ENCODE data around the gene ZSCAN9. TPM values are rescaled to one million over a fixed set of nuclear protein-coding genes. Genes with fewer than 3 reads are reported as not detected.

The ZSCAN9 gene
- total and polyA plus RNA-seq, 2 of the 13 experiments (the other 11 are each of a cell fraction or from before 2014, with no cell fraction given), result 14.6 to 17.8 TPM

DNA sequence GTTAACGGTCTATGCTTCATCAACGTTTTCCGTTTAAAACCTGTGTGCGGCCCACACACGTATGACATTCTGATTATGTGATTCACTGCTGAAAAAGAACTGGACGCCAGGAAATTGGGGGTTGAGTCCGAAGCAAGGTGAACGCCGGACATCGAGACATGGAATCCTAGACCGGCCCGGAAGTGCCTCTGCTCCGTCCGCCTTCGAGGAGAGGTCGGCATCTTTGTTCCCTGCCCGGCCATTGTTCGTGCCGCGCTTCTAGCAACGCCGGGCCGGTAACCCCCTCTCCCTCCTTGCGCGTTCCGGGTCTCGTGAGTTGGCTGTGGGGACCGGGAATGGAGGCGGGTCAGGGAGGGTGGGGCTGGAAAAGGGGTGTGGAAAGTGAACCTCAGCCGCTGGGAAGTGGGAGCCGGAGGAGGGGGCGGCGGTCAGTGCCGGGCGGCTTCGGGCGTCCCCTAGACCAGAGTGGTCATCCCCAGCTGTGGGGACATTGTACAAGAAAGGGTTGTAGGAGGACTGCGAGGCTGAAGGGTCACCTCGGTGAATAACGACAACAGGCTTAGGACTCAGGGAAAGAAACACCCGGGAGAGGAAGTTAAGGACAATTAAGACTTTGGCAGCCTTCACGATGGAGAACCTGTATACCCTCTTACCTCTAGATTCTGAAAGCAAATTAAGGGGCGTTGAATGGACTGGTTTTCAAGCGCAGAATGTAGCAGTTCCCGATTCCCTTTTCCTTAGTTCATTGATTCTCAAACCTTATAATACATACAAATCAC, at the start of gene ZSCAN9 (continued):
- TF ChIP-seq, protein P1, sequence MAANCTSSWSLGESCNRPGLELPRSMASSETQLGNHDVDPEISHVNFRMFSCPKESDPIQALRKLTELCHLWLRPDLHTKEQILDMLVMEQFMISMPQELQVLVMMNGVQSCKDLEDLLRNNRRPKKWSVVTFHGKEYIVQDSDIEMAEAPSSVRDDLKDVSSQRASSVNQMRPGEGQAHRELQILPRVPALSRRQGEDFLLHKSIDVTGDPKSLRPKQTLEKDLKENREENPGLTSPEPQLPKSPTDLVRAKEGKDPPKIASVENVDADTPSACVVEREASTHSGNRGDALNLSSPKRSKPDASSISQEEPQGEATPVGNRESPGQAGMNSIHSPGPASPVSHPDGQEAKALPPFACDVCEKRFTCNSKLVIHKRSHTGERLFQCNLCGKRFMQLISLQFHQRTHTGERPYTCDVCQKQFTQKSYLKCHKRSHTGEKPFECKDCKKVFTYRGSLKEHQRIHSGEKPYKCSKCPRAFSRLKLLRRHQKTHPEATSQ (CRISPR knock-in tag; IDR thresholded peaks at IDR 0.05; ENCODE audit: borderline replicate concordance), result peak; percentile 87; the same call in 1 of the 2 replicates
- TF ChIP-seq ELF1 (CRISPR knock-in tag; IDR thresholded peaks at IDR 0.05) (peak; percentile 95), SMC3 (IDR thresholded peaks at IDR 0.05; ENCODE audit: low read length) (peak; percentile 19; the same call in 1 of the 2 replicates), ZNF792 (CRISPR knock-in tag; IDR thresholded peaks at IDR 0.05) (peak; percentile 91), ZNF644 (CRISPR knock-in tag; IDR thresholded peaks at IDR 0.05; ENCODE audit: low read depth) (peak; percentile 63; the same call in 1 of the 2 replicates), SNAPC2 (CRISPR knock-in tag; IDR thresholded peaks at IDR 0.05) (peak; percentile 77; the same call in 1 of the 2 replicates), ZNF510 (CRISPR knock-in tag; IDR thresholded peaks at IDR 0.05; ENCODE audit: low read depth) (0 out of 2 replicates have a peak, but pooled peaks have one; percentile 48), NCOA5 (CRISPR knock-in tag; IDR thresholded peaks at IDR 0.05) (no peak), FOSL1 (CRISPR knock-in tag; IDR thresholded peaks at IDR 0.05; ENCODE audit: borderline replicate concordance) (no peak), ATF1 (CRISPR knock-in tag; IDR thresholded peaks at IDR 0.05) (0 out of 2 replicates have a peak, but pooled peaks have one; percentile 32), CEBPG (CRISPR knock-in tag; IDR thresholded peaks at IDR 0.05) (0 out of 2 replicates have a peak, but pooled peaks have one; percentile 35)
- TF ChIP-seq, protein P2, sequence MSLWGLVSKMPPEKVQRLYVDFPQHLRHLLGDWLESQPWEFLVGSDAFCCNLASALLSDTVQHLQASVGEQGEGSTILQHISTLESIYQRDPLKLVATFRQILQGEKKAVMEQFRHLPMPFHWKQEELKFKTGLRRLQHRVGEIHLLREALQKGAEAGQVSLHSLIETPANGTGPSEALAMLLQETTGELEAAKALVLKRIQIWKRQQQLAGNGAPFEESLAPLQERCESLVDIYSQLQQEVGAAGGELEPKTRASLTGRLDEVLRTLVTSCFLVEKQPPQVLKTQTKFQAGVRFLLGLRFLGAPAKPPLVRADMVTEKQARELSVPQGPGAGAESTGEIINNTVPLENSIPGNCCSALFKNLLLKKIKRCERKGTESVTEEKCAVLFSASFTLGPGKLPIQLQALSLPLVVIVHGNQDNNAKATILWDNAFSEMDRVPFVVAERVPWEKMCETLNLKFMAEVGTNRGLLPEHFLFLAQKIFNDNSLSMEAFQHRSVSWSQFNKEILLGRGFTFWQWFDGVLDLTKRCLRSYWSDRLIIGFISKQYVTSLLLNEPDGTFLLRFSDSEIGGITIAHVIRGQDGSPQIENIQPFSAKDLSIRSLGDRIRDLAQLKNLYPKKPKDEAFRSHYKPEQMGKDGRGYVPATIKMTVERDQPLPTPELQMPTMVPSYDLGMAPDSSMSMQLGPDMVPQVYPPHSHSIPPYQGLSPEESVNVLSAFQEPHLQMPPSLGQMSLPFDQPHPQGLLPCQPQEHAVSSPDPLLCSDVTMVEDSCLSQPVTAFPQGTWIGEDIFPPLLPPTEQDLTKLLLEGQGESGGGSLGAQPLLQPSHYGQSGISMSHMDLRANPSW (CRISPR knock-in tag; IDR thresholded peaks at IDR 0.05; ENCODE audit: borderline replicate concordance), result no peak
- TF ChIP-seq, protein P3, sequence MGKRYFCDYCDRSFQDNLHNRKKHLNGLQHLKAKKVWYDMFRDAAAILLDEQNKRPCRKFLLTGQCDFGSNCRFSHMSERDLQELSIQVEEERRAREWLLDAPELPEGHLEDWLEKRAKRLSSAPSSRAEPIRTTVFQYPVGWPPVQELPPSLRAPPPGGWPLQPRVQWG (CRISPR knock-in tag; IDR thresholded peaks at IDR 0.05; ENCODE audit: borderline replicate concordance, low read depth), result no peak
- TF ChIP-seq, protein P4, sequence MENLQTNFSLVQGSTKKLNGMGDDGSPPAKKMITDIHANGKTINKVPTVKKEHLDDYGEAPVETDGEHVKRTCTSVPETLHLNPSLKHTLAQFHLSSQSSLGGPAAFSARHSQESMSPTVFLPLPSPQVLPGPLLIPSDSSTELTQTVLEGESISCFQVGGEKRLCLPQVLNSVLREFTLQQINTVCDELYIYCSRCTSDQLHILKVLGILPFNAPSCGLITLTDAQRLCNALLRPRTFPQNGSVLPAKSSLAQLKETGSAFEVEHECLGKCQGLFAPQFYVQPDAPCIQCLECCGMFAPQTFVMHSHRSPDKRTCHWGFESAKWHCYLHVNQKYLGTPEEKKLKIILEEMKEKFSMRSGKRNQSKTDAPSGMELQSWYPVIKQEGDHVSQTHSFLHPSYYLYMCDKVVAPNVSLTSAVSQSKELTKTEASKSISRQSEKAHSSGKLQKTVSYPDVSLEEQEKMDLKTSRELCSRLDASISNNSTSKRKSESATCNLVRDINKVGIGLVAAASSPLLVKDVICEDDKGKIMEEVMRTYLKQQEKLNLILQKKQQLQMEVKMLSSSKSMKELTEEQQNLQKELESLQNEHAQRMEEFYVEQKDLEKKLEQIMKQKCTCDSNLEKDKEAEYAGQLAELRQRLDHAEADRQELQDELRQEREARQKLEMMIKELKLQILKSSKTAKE (CRISPR knock-in tag; IDR thresholded peaks at IDR 0.05; ENCODE audit: borderline replicate concordance), result no peak
- TF ChIP-seq, protein P5, sequence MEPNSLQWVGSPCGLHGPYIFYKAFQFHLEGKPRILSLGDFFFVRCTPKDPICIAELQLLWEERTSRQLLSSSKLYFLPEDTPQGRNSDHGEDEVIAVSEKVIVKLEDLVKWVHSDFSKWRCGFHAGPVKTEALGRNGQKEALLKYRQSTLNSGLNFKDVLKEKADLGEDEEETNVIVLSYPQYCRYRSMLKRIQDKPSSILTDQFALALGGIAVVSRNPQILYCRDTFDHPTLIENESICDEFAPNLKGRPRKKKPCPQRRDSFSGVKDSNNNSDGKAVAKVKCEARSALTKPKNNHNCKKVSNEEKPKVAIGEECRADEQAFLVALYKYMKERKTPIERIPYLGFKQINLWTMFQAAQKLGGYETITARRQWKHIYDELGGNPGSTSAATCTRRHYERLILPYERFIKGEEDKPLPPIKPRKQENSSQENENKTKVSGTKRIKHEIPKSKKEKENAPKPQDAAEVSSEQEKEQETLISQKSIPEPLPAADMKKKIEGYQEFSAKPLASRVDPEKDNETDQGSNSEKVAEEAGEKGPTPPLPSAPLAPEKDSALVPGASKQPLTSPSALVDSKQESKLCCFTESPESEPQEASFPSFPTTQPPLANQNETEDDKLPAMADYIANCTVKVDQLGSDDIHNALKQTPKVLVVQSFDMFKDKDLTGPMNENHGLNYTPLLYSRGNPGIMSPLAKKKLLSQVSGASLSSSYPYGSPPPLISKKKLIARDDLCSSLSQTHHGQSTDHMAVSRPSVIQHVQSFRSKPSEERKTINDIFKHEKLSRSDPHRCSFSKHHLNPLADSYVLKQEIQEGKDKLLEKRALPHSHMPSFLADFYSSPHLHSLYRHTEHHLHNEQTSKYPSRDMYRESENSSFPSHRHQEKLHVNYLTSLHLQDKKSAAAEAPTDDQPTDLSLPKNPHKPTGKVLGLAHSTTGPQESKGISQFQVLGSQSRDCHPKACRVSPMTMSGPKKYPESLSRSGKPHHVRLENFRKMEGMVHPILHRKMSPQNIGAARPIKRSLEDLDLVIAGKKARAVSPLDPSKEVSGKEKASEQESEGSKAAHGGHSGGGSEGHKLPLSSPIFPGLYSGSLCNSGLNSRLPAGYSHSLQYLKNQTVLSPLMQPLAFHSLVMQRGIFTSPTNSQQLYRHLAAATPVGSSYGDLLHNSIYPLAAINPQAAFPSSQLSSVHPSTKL (CRISPR knock-in tag; IDR thresholded peaks at IDR 0.05), result peak; percentile 86
- TF ChIP-seq, protein P6, sequence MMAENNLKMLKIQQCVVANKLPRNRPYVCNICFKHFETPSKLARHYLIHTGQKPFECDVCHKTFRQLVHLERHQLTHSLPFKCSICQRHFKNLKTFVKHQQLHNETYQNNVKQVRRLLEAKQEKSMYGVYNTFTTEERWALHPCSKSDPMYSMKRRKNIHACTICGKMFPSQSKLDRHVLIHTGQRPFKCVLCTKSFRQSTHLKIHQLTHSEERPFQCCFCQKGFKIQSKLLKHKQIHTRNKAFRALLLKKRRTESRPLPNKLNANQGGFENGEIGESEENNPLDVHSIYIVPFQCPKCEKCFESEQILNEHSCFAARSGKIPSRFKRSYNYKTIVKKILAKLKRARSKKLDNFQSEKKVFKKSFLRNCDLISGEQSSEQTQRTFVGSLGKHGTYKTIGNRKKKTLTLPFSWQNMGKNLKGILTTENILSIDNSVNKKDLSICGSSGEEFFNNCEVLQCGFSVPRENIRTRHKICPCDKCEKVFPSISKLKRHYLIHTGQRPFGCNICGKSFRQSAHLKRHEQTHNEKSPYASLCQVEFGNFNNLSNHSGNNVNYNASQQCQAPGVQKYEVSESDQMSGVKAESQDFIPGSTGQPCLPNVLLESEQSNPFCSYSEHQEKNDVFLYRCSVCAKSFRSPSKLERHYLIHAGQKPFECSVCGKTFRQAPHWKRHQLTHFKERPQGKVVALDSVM (CRISPR knock-in tag; IDR thresholded peaks at IDR 0.05), result peak; percentile 63; the same call in 1 of the 2 replicates
